Measurements from ENCODE around the gene FAM110D.

DNA sequence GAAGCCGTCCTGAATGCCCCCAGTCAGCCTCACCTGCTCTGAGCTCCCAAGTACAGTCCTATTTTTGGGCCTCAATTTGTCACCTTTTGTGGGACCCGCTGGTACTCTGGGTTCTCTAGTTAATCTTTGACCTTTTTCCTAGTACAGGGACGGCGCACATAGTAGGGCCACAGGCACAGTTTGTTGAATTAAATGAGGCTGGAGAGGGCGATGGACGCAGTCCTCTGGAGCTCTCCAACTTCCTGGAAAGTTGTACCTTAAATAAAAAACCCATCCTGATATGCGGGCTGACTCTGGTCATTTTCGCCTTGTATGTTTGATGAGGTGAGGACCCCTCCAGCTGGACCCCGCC is 4.8 kb downstream of the FAM110D start:
- TF ChIP-seq, protein P1, sequence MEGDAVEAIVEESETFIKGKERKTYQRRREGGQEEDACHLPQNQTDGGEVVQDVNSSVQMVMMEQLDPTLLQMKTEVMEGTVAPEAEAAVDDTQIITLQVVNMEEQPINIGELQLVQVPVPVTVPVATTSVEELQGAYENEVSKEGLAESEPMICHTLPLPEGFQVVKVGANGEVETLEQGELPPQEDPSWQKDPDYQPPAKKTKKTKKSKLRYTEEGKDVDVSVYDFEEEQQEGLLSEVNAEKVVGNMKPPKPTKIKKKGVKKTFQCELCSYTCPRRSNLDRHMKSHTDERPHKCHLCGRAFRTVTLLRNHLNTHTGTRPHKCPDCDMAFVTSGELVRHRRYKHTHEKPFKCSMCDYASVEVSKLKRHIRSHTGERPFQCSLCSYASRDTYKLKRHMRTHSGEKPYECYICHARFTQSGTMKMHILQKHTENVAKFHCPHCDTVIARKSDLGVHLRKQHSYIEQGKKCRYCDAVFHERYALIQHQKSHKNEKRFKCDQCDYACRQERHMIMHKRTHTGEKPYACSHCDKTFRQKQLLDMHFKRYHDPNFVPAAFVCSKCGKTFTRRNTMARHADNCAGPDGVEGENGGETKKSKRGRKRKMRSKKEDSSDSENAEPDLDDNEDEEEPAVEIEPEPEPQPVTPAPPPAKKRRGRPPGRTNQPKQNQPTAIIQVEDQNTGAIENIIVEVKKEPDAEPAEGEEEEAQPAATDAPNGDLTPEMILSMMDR (IDR thresholded peaks at IDR 0.05) = no peak
- TF ChIP-seq POLR2A (IDR thresholded peaks at IDR 0.05) = no peak

All from lower leg skin (tissue), 3 donors.